ENCODE results near the gene WBP4. TPM values are rescaled to one million over a fixed set of nuclear protein-coding genes. Genes with fewer than 3 reads are reported as not detected.

Gene WBP4, protein sequence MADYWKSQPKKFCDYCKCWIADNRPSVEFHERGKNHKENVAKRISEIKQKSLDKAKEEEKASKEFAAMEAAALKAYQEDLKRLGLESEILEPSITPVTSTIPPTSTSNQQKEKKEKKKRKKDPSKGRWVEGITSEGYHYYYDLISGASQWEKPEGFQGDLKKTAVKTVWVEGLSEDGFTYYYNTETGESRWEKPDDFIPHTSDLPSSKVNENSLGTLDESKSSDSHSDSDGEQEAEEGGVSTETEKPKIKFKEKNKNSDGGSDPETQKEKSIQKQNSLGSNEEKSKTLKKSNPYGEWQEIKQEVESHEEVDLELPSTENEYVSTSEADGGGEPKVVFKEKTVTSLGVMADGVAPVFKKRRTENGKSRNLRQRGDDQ
- polyA plus RNA-seq (2012; rRNA removed) = 6.4 and 6.8 TPM in 2 replicates
- 8.6 and 12.8 TPM in 2 replicates for polyA plus RNA-seq (2012; cell fraction: cytosol; rRNA removed)
- 2.5 and 6.0 TPM in 2 replicates for polyA plus RNA-seq (2012; cell fraction: nucleus; rRNA removed)

DNA sequence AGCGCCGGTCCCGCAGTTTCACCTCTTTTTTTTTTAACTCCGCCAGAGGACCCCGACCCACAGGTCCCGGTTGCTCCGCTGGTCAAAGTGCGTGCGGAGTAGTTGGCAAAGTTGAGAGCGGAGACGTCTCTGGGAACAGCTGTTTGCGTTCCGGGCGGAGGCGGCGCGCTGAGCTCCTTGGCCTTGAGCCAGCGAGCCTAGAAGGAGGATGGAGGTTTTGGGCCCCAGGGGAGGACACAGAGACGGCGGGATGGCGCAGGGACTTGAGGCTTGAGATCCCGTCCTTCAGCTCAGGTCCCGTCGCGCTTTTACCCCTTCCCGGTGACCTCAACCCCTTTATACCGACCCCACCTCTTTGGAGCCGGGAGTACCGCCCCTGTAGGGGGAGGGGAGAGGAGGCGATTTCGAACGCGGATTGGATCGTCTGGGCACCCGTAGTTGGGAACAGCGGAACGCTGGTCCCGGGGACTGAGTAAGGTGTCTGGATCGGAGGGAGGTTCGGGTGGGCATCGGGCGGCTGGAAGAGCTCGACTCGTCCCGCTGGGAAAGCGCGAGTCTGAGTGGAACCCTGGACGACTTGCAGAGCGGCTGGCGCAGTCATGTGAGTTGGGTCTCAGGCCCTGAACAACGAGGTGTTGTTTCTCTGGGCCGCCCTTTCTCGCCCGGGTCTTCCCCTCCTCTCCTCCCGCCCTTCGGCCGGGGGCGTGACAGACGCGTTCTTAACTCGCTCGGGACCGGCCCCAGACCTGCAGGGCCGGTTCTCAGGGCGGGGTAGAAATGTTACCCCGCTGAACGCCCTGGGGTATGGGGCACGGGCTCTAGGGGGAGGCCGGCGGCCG is at the start of gene WBP4:
WBP4 (plus strand) TSS at position 435 of the 839 bp plus-strand sequence; CDS start at position 600, 165 bp downstream.
- Histone ChIP-seq H3K36me3 (replicated peaks in 1 of 2; ENCODE audit: control insufficient read depth in 1 of 2, insufficient read depth in 2 of 2, low read length in 1 of 2) (peaks cover 26 to 32% of the 10 kb centered on the region in 2 experiments), H3K4me3 (ENCODE audit: low read depth in 2 of 2, low read length in 1 of 2) (peak within 1 kb of the TSS; percentile 88 to 91), H3F3A (replicated peaks; ENCODE audit: insufficient read depth) (peaks cover 32% of the 10 kb centered on the region), H3K27ac (ENCODE audit: low read depth in 2 of 2, low read length in 1 of 2) (peak within 1 kb of the TSS; percentile 96 to 99), H3K9ac (peak within 1 kb of the TSS; percentile 97), H3K27me3 (ENCODE audit: insufficient read depth) (no peaks in the 10 kb centered on the region), H3K9me3 (no peaks in the 10 kb centered on the region), H3K9me2 (no peaks in the 10 kb centered on the region), H4K20me1 (ENCODE audit: insufficient read depth) (no peaks in the 10 kb centered on the region; the same call in 1 of the 2 replicates), H2AFZ (ENCODE audit: low read depth) (peak within 1 kb of the TSS; percentile 75), H3K4me1 (ENCODE audit: control insufficient read depth in 1 of 2, insufficient read depth in 2 of 2, low read depth in 1 of 2, low read length in 1 of 2) (peaks cover 8 to 12% of the 10 kb centered on the region in 2 experiments; a peak in 3 of 4 replicates), H3K79me2 (ENCODE audit: insufficient read depth) (peaks cover 76% of the 10 kb centered on the region), H3K4me2 (peak within 1 kb of the TSS; percentile 84)
- POLR2A ChIA-PET = interaction anchor here (0.9 to 2.8 kb wide), 3 partner anchors 76 to 272 kb away, joined by 3 to 7 read pairs (median 4); partner anchors contain the start of gene SLC25A15
- CTCF ChIA-PET = interaction anchor here (0.7 to 3.3 kb wide), 7 partner anchors 30 to 272 kb away, joined by 3 to 14 read pairs (median 4); partner anchors contain the start of gene SLC25A15
- peak; percentile 90 for DNase-seq
- 1% methylated on average over 34 of the region's 71 CpGs for WGBS (ENCODE audit: low lambda C conversion rate)
- TF ChIP-seq EP300 (IDR thresholded peaks at IDR 0.05; ENCODE audit: borderline replicate concordance in 1 of 2, low read depth in 1 of 2, low read length in 1 of 2) = 0 out of 4 replicates have a peak, but pooled peaks of 1 of the 2 experiments have one; percentile 13
- peak; percentile 26; the same call in 1 of the 2 replicates for TF ChIP-seq SIN3A (IDR thresholded peaks at IDR 0.05; ENCODE audit: borderline replicate concordance, low read depth, low read length)
- peak; percentile 67 for TF ChIP-seq TAF1 (IDR thresholded peaks at IDR 0.05; ENCODE audit: borderline replicate concordance, low read depth, low read length)
- no peak for TF ChIP-seq NRF1 (IDR thresholded peaks at IDR 0.05; ENCODE audit: low read depth, low read length)
- no peak for TF ChIP-seq TEAD4 (IDR thresholded peaks at IDR 0.05; ENCODE audit: borderline replicate concordance, insufficient read depth)
- no peak for TF ChIP-seq USF2 (IDR thresholded peaks at IDR 0.05; ENCODE audit: borderline replicate concordance, low read depth, low read length)
- peak; percentile 14; the same call in 1 of the 2 replicates for TF ChIP-seq RCOR1 (IDR thresholded peaks at IDR 0.05; ENCODE audit: low read length)
- TF ChIP-seq NFIC (IDR thresholded peaks at IDR 0.05; ENCODE audit: borderline replicate concordance) = peak; percentile 93
- peak; percentile 58; the same call in 1 of the 2 replicates for TF ChIP-seq ELF1 (IDR thresholded peaks at IDR 0.05)
- TF ChIP-seq REST (IDR thresholded peaks at IDR 0.05; ENCODE audit: low read depth, low read length) = peak; percentile 8; the same call in 1 of the 2 replicates
- TF ChIP-seq SMC3 (IDR thresholded peaks at IDR 0.05; ENCODE audit: low read depth, low read length) = no peak
- TF ChIP-seq CHD2 (IDR thresholded peaks at IDR 0.05; ENCODE audit: low read length, partially characterized antibody) = peak; percentile 95
- no peak for TF ChIP-seq FOSL2 (IDR thresholded peaks at IDR 0.05; ENCODE audit: borderline replicate concordance, low read depth)
- TF ChIP-seq MAX (IDR thresholded peaks at IDR 0.05; ENCODE audit: low read depth) = peak; percentile 5; the same call in 1 of the 2 replicates
- 0 out of 2 replicates have a peak, but pooled peaks have one; percentile 46 for TF ChIP-seq TCF12 (IDR thresholded peaks at IDR 0.05)
- TF ChIP-seq POLR2AphosphoS5 (IDR thresholded peaks at IDR 0.05; ENCODE audit: low read depth, low read length) = peak; percentile 67
- peak; percentile 51; the same call in 1 of the 2 replicates for TF ChIP-seq FOXJ3 (CRISPR knock-in tag; IDR thresholded peaks at IDR 0.05)
- TF ChIP-seq MEF2A (IDR thresholded peaks at IDR 0.05; ENCODE audit: borderline replicate concordance, low read depth) = no peak
- TF ChIP-seq, protein P1, sequence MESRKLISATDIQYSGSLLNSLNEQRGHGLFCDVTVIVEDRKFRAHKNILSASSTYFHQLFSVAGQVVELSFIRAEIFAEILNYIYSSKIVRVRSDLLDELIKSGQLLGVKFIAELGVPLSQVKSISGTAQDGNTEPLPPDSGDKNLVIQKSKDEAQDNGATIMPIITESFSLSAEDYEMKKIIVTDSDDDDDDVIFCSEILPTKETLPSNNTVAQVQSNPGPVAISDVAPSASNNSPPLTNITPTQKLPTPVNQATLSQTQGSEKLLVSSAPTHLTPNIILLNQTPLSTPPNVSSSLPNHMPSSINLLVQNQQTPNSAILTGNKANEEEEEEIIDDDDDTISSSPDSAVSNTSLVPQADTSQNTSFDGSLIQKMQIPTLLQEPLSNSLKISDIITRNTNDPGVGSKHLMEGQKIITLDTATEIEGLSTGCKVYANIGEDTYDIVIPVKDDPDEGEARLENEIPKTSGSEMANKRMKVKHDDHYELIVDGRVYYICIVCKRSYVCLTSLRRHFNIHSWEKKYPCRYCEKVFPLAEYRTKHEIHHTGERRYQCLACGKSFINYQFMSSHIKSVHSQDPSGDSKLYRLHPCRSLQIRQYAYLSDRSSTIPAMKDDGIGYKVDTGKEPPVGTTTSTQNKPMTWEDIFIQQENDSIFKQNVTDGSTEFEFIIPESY (IDR thresholded peaks at IDR 0.05; ENCODE audit: borderline replicate concordance, low read depth) = peak; percentile 51; the same call in 1 of the 2 replicates
- TF ChIP-seq, protein P2, sequence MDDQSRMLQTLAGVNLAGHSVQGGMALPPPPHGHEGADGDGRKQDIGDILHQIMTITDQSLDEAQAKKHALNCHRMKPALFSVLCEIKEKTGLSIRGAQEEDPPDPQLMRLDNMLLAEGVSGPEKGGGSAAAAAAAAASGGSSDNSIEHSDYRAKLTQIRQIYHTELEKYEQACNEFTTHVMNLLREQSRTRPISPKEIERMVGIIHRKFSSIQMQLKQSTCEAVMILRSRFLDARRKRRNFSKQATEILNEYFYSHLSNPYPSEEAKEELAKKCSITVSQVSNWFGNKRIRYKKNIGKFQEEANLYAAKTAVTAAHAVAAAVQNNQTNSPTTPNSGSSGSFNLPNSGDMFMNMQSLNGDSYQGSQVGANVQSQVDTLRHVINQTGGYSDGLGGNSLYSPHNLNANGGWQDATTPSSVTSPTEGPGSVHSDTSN (IDR thresholded peaks at IDR 0.05) = peak; percentile 29; the same call in 1 of the 2 replicates
